Body of pancreas (tissue), 4 donors: ENCODE results near the gene EDAR.

Source experiments
- CTCF ChIP-seq, 7 experiments: fragments of 450-650 bp in 4 of 7; fragments of 200-600 bp in 3 of 7; sonication (generic) in 3 of 7; IDR thresholded peaks; one replicate each; pipeline ENCODE4 v1.5.1; 2016 to 2019; ENCODE audit warnings: antibody characterized with exemption in 7 of 7
- POLR2A ChIP-seq, 3 donors: fragments of 450-650 bp; IDR thresholded peaks; one replicate each; pipeline ENCODE4 v1.6.1; 2016; ENCODE audit warnings: antibody characterized with exemption in 3 of 3, mild to moderate bottlenecking in 2 of 3

GRCh38 chr2:108896741-108897140 is 92.3 kb downstream of the EDAR start:
- TF ChIP-seq POLR2A (IDR thresholded peaks at IDR 0.05), result no peak
- TF ChIP-seq CTCF (IDR thresholded peaks at IDR 0.05), result no peak
